ENCODE data around the gene MC1R.

The MC1R gene

GRCh38 chr16:89883346-89884040 lies 35.2 kb upstream of the MC1R start:
- H3K9me3 ChIP-seq (ENCODE audit: control insufficient read depth, low read length) = no peaks in the 10 kb centered on the region
- H3K36me3 ChIP-seq (ENCODE audit: control insufficient read depth, insufficient read depth, low read length) = peaks cover 46% of the 10 kb centered on the region
- no peaks in the 10 kb centered on the region for H3K4me1 ChIP-seq (ENCODE audit: control insufficient read depth, insufficient read depth, low read length)
- WGBS, 2 experiments = 97 to 98% methylated on average over 28 of the region's 28 CpGs
- H3K27me3 ChIP-seq (ENCODE audit: control insufficient read depth, insufficient read depth, low read length, poor library complexity, severe bottlenecking) = no peaks in the 10 kb centered on the region
- H3K4me3 ChIP-seq (ENCODE audit: insufficient read depth, low read depth, low read length) = no peak overlapping the region
- no peak overlapping the region for H3K27ac ChIP-seq (ENCODE audit: insufficient read depth, low read depth, low read length, poor library complexity, severe bottlenecking)

- Histone ChIP-seq H3K27me3 (ENCODE audit: control insufficient read depth, insufficient read depth, low read length, poor library complexity, severe bottlenecking) (no peaks in the 10 kb centered on the region), H3K4me1 (ENCODE audit: control insufficient read depth, insufficient read depth, low read length) (no peaks in the 10 kb centered on the region), H3K36me3 (ENCODE audit: control insufficient read depth, insufficient read depth, low read length) (peaks cover 42% of the 10 kb centered on the region), H3K27ac (ENCODE audit: insufficient read depth, low read depth, low read length, poor library complexity, severe bottlenecking) (no peak overlapping the region), H3K9me3 (ENCODE audit: control insufficient read depth, low read length) (no peaks in the 10 kb centered on the region), H3K4me3 (ENCODE audit: insufficient read depth, low read depth, low read length) (no peak overlapping the region)
- 93 to 96% methylated on average over 8 of the region's 8 CpGs for WGBS, 2 experiments
These were observed 34.6 kb upstream of the MC1R start for GRCh38 chr16:89884041-89884421.

GRCh38 chr16:89887243-89887642 lies 31.4 kb upstream of the MC1R start:
- 97% methylated on average over 14 of the region's 14 CpGs for WGBS, 2 experiments
- no peaks in the 10 kb centered on the region for H3K4me1 ChIP-seq (ENCODE audit: control insufficient read depth, insufficient read depth, low read length)
- H3K27ac ChIP-seq (ENCODE audit: insufficient read depth, low read depth, low read length, poor library complexity, severe bottlenecking) = no peak overlapping the region
- no peaks in the 10 kb centered on the region for H3K27me3 ChIP-seq (ENCODE audit: control insufficient read depth, insufficient read depth, low read length, poor library complexity, severe bottlenecking)
- H3K36me3 ChIP-seq (ENCODE audit: control insufficient read depth, insufficient read depth, low read length) = peaks cover 49% of the 10 kb centered on the region
- no peaks in the 10 kb centered on the region for H3K9me3 ChIP-seq (ENCODE audit: control insufficient read depth, low read length)
- no peak overlapping the region for H3K4me3 ChIP-seq (ENCODE audit: insufficient read depth, low read depth, low read length)

DNA sequence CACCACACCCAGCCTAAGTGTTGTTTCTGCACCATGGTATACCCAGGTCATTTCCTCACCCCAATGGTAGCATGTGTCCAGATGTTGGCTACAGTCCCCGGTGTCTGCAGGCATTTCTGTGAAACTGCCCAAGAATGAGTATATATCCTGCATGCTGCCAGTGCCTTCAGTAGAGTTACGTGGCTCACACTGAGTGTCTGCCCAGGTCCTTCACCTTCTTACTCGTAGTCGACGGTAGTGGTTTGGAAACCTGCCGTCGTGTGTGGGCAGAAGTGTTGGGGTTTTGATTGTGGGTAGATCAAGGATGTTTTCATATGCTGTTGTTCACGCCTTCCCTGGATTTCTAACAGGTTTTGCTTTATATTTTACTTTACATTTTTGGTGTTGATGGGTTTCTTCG lies 28.5 kb upstream of the MC1R start:
- Histone ChIP-seq H3K27ac (ENCODE audit: insufficient read depth, low read depth, low read length, poor library complexity, severe bottlenecking) (no peak overlapping the region), H3K4me1 (ENCODE audit: control insufficient read depth, insufficient read depth, low read length) (no peaks in the 10 kb centered on the region), H3K9me3 (ENCODE audit: control insufficient read depth, low read length) (no peaks in the 10 kb centered on the region), H3K36me3 (ENCODE audit: control insufficient read depth, insufficient read depth, low read length) (peaks cover 43% of the 10 kb centered on the region), H3K27me3 (ENCODE audit: control insufficient read depth, insufficient read depth, low read length, poor library complexity, severe bottlenecking) (no peaks in the 10 kb centered on the region), H3K4me3 (ENCODE audit: insufficient read depth, low read depth, low read length) (no peak overlapping the region)
- WGBS, 2 experiments = 96% methylated on average over 9 of the region's 9 CpGs

- 95 to 96% methylated on average over 16 of the region's 16 CpGs for WGBS, 2 experiments
- no peaks in the 10 kb centered on the region for H3K27me3 ChIP-seq (ENCODE audit: control insufficient read depth, insufficient read depth, low read length, poor library complexity, severe bottlenecking)
- H3K4me1 ChIP-seq (ENCODE audit: control insufficient read depth, insufficient read depth, low read length) = no peaks in the 10 kb centered on the region
- H3K4me3 ChIP-seq (ENCODE audit: insufficient read depth, low read depth, low read length) = no peak overlapping the region
- no peaks in the 10 kb centered on the region for H3K9me3 ChIP-seq (ENCODE audit: control insufficient read depth, low read length)
- H3K36me3 ChIP-seq (ENCODE audit: control insufficient read depth, insufficient read depth, low read length) = peaks cover 49% of the 10 kb centered on the region
- no peak overlapping the region for H3K27ac ChIP-seq (ENCODE audit: insufficient read depth, low read depth, low read length, poor library complexity, severe bottlenecking)
These were observed 27.6 kb upstream of the MC1R start for GRCh38 chr16:89890886-89891657.

DNA sequence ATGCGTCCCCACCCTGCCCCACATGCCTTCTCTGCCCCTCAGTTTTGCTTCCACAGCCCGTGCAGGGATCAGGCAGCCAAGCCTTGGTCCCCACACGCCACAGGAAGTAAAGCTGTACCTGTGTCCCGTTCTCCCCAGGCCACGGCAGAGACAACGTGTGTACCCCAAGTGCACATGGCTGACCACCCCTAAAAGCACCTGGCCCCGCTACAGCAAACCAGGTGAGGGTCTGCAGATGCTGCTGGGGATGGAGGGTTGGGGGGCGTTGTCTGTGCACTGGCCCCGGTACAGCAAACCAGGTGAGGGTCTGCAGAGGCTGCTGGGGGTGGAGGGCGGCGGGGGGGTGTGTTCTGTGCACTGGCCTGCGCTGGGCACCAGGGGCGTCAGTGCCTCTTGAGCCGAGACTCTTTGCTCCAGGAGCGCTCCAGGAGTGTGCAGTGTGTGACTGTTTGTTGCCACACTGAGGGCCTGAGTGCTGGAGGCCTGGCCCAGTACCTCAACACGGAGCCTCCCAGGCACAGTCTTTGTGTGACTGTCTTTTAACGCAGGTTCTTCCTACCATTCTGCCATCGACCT lies 26.5 kb upstream of the MC1R start:
- Histone ChIP-seq H3K36me3 (ENCODE audit: control insufficient read depth, insufficient read depth, low read length) (peaks cover 46% of the 10 kb centered on the region), H3K27me3 (ENCODE audit: control insufficient read depth, insufficient read depth, low read length, poor library complexity, severe bottlenecking) (no peaks in the 10 kb centered on the region), H3K4me3 (ENCODE audit: insufficient read depth, low read depth, low read length) (no peak overlapping the region), H3K4me1 (ENCODE audit: control insufficient read depth, insufficient read depth, low read length) (no peaks in the 10 kb centered on the region), H3K9me3 (ENCODE audit: control insufficient read depth, low read length) (no peaks in the 10 kb centered on the region), H3K27ac (ENCODE audit: insufficient read depth, low read depth, low read length, poor library complexity, severe bottlenecking) (no peak overlapping the region)
- WGBS, 2 experiments = 92 to 96% methylated on average over 18 of the region's 18 CpGs

- no peaks in the 10 kb centered on the region for H3K9me3 ChIP-seq (ENCODE audit: control insufficient read depth, low read length)
- H3K4me1 ChIP-seq (ENCODE audit: control insufficient read depth, insufficient read depth, low read length) = no peaks in the 10 kb centered on the region
- H3K27ac ChIP-seq (ENCODE audit: insufficient read depth, low read depth, low read length, poor library complexity, severe bottlenecking) = no peak overlapping the region
- H3K27me3 ChIP-seq (ENCODE audit: control insufficient read depth, insufficient read depth, low read length, poor library complexity, severe bottlenecking) = no peaks in the 10 kb centered on the region
- peaks cover 41% of the 10 kb centered on the region for H3K36me3 ChIP-seq (ENCODE audit: control insufficient read depth, insufficient read depth, low read length)
- H3K4me3 ChIP-seq (ENCODE audit: insufficient read depth, low read depth, low read length) = no peak overlapping the region
- 96 to 98% methylated on average over 8 to 9 of the region's 9 CpGs for WGBS, 2 experiments
These were observed 26.0 kb upstream of the MC1R start for GRCh38 chr16:89892635-89893034.

GRCh38 chr16:89893642-89894548 lies 24.8 kb upstream of the MC1R start:
- H3K27me3 ChIP-seq (ENCODE audit: control insufficient read depth, insufficient read depth, low read length, poor library complexity, severe bottlenecking) = no peaks in the 10 kb centered on the region
- no peak overlapping the region for H3K27ac ChIP-seq (ENCODE audit: insufficient read depth, low read depth, low read length, poor library complexity, severe bottlenecking)
- no peaks in the 10 kb centered on the region for H3K4me1 ChIP-seq (ENCODE audit: control insufficient read depth, insufficient read depth, low read length)
- WGBS, 2 experiments = 96 to 97% methylated on average over 45 of the region's 45 CpGs
- H3K4me3 ChIP-seq (ENCODE audit: insufficient read depth, low read depth, low read length) = no peak overlapping the region
- peaks cover 38% of the 10 kb centered on the region for H3K36me3 ChIP-seq (ENCODE audit: control insufficient read depth, insufficient read depth, low read length)
- no peaks in the 10 kb centered on the region for H3K9me3 ChIP-seq (ENCODE audit: control insufficient read depth, low read length)

DNA sequence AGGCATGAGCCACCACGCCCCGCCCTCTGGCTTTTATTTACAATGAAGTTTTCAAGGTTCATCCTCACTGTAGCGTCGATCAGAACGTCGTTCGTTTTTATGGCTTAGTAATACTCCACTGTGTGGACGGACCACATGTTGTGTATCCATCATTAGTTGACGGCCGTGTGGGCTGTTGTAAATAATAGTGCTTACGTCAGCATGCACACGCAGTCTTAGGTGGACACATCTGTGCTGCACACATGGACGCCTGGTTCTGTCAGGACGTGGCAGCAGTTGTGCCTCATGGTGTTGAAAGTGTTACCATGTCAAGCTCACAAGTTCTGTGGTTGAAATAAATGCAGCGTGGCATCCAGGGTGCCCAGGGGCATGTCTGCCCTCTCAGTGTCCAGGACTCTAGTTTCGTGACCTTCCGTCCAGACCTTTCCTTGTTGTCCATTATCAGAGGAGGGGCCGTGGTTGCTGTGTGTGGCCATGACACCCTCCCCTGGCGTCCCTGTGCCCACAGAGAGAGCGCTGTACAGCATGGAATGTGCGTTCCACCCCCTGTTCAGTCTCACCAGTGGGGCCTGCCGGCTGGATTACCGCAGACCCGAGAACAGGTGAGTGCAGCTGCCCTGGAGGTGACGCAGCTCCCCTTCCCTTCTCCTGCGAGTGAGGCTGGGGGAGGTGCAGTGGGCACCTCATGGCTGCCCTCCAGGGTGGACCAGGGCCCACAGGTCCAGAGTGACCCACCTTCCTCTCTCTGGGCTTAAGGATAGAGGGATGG lies 23.0 kb upstream of the MC1R start:
- Histone ChIP-seq H3K27ac (ENCODE audit: insufficient read depth, low read depth, low read length, poor library complexity, severe bottlenecking) (no peak overlapping the region), H3K9me3 (ENCODE audit: control insufficient read depth, low read length) (no peaks in the 10 kb centered on the region), H3K4me1 (ENCODE audit: control insufficient read depth, insufficient read depth, low read length) (no peaks in the 10 kb centered on the region), H3K4me3 (ENCODE audit: insufficient read depth, low read depth, low read length) (no peak overlapping the region), H3K36me3 (ENCODE audit: control insufficient read depth, insufficient read depth, low read length) (peaks cover 49% of the 10 kb centered on the region), H3K27me3 (ENCODE audit: control insufficient read depth, insufficient read depth, low read length, poor library complexity, severe bottlenecking) (no peaks in the 10 kb centered on the region)
- WGBS, 2 experiments = 96% methylated on average over 26 of the region's 26 CpGs

Data from ectodermal cell (in vitro differentiated cells).